HTR-8/SVneo (cell line): ENCODE results near the gene RRP15.
A peak's percentile ranks its signal among the peaks of the same experiment; 100 is the strongest.
"Not testable (repeated sequence)": the region's sequence is repeated elsewhere in the genome, so short reads cannot be mapped to it uniquely, and the experiment has no call there.

Source experiments
- DNase-seq: peaks from one replicate; pipeline ENCODE4 v3.0.0; 2011; ENCODE audit warnings: low spot score, mixed read lengths; ENCODE audit not compliant: insufficient read length
- FAIRE-seq: peaks from 2 replicates; lab custom pipeline; 2011; peaks lifted over from hg19 to GRCh38; lab: Jason Lieb, UNC

RRP15 gene

GRCh38 chr1:218294546-218294945 is 9.5 kb downstream of the RRP15 start:
- DNase-seq: no peak

GRCh38 chr1:218296162-218296561 is 11.1 kb downstream of the RRP15 start:
- DNase-seq: no peak
- no peak for FAIRE-seq

More at GRCh38 chr1:218294546-218294945, 9.5 kb downstream of the RRP15 start:
- no peak for FAIRE-seq

- FAIRE-seq: no peak
Measured at GRCh38 chr1:218297461-218297860, 12.4 kb downstream of the RRP15 start.

GRCh38 chr1:218297867-218298266 is 12.8 kb downstream of the RRP15 start:
- FAIRE-seq: no peak
- no peak for DNase-seq

More at GRCh38 chr1:218297461-218297860, 12.4 kb downstream of the RRP15 start:
- DNase-seq: no peak

- DNase-seq (no peak), FAIRE-seq (no peak)
Measured at GRCh38 chr1:218298398-218298797, 13.3 kb downstream of the RRP15 start.

- peak; percentile 57 for FAIRE-seq
- peak; percentile 32 for DNase-seq
Measured at GRCh38 chr1:218299416-218299815, 14.3 kb downstream of the RRP15 start.

- FAIRE-seq (no peak), DNase-seq (no peak)
Measured at GRCh38 chr1:218301217-218301616, 16.1 kb downstream of the RRP15 start.

GRCh38 chr1:218302155-218302554 is 17.1 kb downstream of the RRP15 start:
- DNase-seq: no peak
- FAIRE-seq: no peak

- FAIRE-seq (no peak), DNase-seq (no peak)
Measured at GRCh38 chr1:218303176-218303879, 18.2 kb downstream of the RRP15 start.

GRCh38 chr1:218304281-218305039 is 19.4 kb downstream of the RRP15 start:
- peak; percentile 50 for DNase-seq
- no peak for FAIRE-seq

GRCh38 chr1:218305472-218306064 is 20.5 kb downstream of the RRP15 start:
- FAIRE-seq: no peak

GRCh38 chr1:218312509-218312908 is 27.4 kb downstream of the RRP15 start:
- no peak for DNase-seq
- FAIRE-seq: no peak

More at GRCh38 chr1:218305472-218306064, 20.5 kb downstream of the RRP15 start:
- DNase-seq: no peak

GRCh38 chr1:218314316-218314715 is 29.2 kb downstream of the RRP15 start:
- FAIRE-seq (no peak), DNase-seq (no peak)

GRCh38 chr1:218315638-218316037 is 30.5 kb downstream of the RRP15 start:
- FAIRE-seq: no peak

GRCh38 chr1:218317061-218317460 is 32.0 kb downstream of the RRP15 start:
- FAIRE-seq: no peak
- DNase-seq: no peak

More at GRCh38 chr1:218315638-218316037, 30.5 kb downstream of the RRP15 start:
- no peak for DNase-seq

GRCh38 chr1:218320182-218320581 is 35.1 kb downstream of the RRP15 start:
- not testable (repeated sequence) for FAIRE-seq, DNase-seq

- DNase-seq (no peak), FAIRE-seq (peak; percentile 13)
Measured at GRCh38 chr1:218322762-218323161, 37.7 kb downstream of the RRP15 start.

- DNase-seq: no peak
- no peak for FAIRE-seq
Measured at GRCh38 chr1:218323568-218324225, 38.6 kb downstream of the RRP15 start.

- DNase-seq: no peak
- no peak for FAIRE-seq
Measured at GRCh38 chr1:218324226-218324580, 39.1 kb downstream of the RRP15 start.

- no peak for DNase-seq
- no peak for FAIRE-seq
Measured at GRCh38 chr1:218328769-218329168, 43.7 kb downstream of the RRP15 start.
